Testis (tissue), 2 donors: ENCODE results near the gene ZNF263.
"Not testable (repeated sequence)": the region's sequence is repeated elsewhere in the genome, so short reads cannot be mapped to it uniquely, and the experiment has no call there.

ENCODE experiments used
- CTCF ChIP-seq, 3 experiments: fragments of 450-650 bp in 2 of 3; fragments of 200-600 bp in 1 of 3; sonication (generic) in 1 of 3; IDR thresholded peaks; one replicate each; pipeline ENCODE4 v1.5.1; 2016 to 2019; ENCODE audit warnings: antibody characterized with exemption in 3 of 3, mild to moderate bottlenecking in 2 of 3, moderate library complexity in 1 of 3
- POLR2A ChIP-seq: fragments of 450-650 bp; IDR thresholded peaks from one replicate; pipeline ENCODE4 v1.6.1; 2017; ENCODE audit warnings: antibody characterized with exemption, mild to moderate bottlenecking, moderate library complexity

DNA sequence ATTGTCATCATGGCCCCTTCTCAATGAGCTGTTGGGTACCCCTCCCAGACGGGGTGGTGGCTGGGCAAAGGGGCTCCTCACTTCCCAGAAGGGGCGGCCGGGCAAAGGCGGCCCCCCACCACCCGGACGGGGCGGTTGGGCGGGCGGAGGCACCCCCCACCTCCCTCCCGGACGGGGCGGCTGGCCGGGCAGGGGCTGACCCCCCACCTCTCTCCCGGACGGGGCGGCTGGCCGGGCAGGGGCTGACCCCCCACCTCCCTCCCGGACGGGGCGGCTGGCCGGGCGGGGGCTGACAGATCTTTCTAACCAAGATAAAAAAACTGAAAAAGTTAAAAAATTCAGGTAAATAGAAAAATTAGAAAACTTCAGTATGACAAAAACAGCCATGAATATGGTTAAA, 12.0 kb upstream of the ZNF263 start:
- not testable (repeated sequence) for TF ChIP-seq CTCF (IDR thresholded peaks at IDR 0.05); POLR2A
